ENCODE results near the gene ZBTB46.

GRCh38 chr20:63737945-63738686, 92.9 kb downstream of the ZBTB46 start:
- TF ChIP-seq CTCF (conservative IDR thresholded peaks at IDR 0.05) = no peak
- TF ChIP-seq ZFX (IDR thresholded peaks at IDR 0.05) = no peak

Measured in C4-2B (cell line).